HCT116 (cell line): ENCODE results near the gene FAT2. TPM values are rescaled to one million over a fixed set of nuclear protein-coding genes. Genes with fewer than 3 reads are reported as not detected.

Source experiments
- ATAC-seq: fragments of 200-7000 bp; cut with Tn5 transposase; 2 replicates; pipeline ENCODE4 v1.9.1; 2020; ENCODE audit warnings: mild to moderate bottlenecking, moderate library complexity
- BruUV-seq: library from RNA; stranded (reverse); fragments of 400-500 nt; replicated peaks from 2 replicates; lab custom pipeline; 2021; lab: Mats Ljungman, UMichigan
- CTCF ChIA-PET: fragments of 300-600 bp; sonication (Branson Sonifier 250); formaldehyde crosslinking; loops from one replicate; lab custom pipeline; 2021; ENCODE audit warnings: antibody characterized with exemption; lab: Charles Lee
- POLR2A ChIA-PET: fragments of 300-600, 350-600 bp; sonication (Branson Sonifier 250); formaldehyde crosslinking; loops from one replicate; lab custom pipeline; 2021; ENCODE audit warnings: antibody characterized with exemption; lab: Charles Lee
- RAD21 ChIA-PET, 2 experiments: fragments of 300-600 bp; sonication (Branson Sonifier 250); formaldehyde crosslinking; loops; one replicate each; lab custom pipeline; 2023; ENCODE audit warnings: low total read pairs in 2 of 2; ENCODE audit not compliant: uncharacterized antibody in 2 of 2, unreplicated experiment in 2 of 2, low non-redundant PET in 1 of 2; lab: Charles Lee
- DNase-seq: peaks from one replicate; pipeline ENCODE4 v3.0.0-alpha.2; 2010; ENCODE audit warnings: low read depth, low spot score
- H2AFZ ChIP-seq: fragments of 200-600 bp; shearing (Covaris generic), sonication (generic); 2 replicates; pipeline ENCODE4 v1.6.1; 2017; ENCODE audit warnings: low read depth, mixed run types, mixed read lengths, antibody characterized with exemption, low read length; ENCODE audit not compliant: poor library complexity, severe bottlenecking
- H3K27ac ChIP-seq: 2 replicates; pipeline ENCODE4 v1.5.1; 2012; ENCODE audit warnings: low read depth, low read length
- H3K27me3 ChIP-seq: fragments of 200-600 bp; sonication (generic); 2 replicates; pipeline ENCODE4 v1.6.1; 2016; ENCODE audit warnings: mixed run types, low read length, mixed read lengths; ENCODE audit not compliant: insufficient read depth
- H3K36me3 ChIP-seq, 2 experiments: fragments of 200-500 bp in 1 of 2; fragments of 200-600 bp in 1 of 2; sonication (Bioruptor generic) in 1 of 2; sonication (generic) in 1 of 2; 2 replicates each; pipeline versions ENCODE4 v1.5.1 to v1.6.1; 2014 to 2016; ENCODE audit warnings: low read length in 2 of 2, inconsistent platforms in 1 of 2, mixed read lengths in 1 of 2, mixed run types in 1 of 2; ENCODE audit not compliant: insufficient read depth in 2 of 2, control insufficient read depth in 1 of 2
- H3K4me1 ChIP-seq, 2 experiments: fragments of 200-600 bp in 1 of 2; sonication (generic) in 1 of 2; 2 replicates each; pipeline versions ENCODE4 v1.5.1 to v1.6.1; 2012 to 2017; ENCODE audit warnings: low read length in 2 of 2, inconsistent platforms in 1 of 2, mild to moderate bottlenecking in 1 of 2, mixed read lengths in 1 of 2, mixed run types in 1 of 2, moderate library complexity in 1 of 2; ENCODE audit not compliant: insufficient read depth in 2 of 2, control insufficient read depth in 1 of 2
- H3K4me2 ChIP-seq: fragments of 200-600 bp; sonication (generic); 2 replicates; pipeline ENCODE4 v1.6.1; 2017; ENCODE audit warnings: mixed run types, low read length, mixed read lengths
- H3K4me3 ChIP-seq, 2 experiments: fragments of 200-600 bp in 1 of 2; sonication (generic) in 1 of 2; replicated peaks in 1 of 2; 2 replicates each; pipeline ENCODE4 v1.5.1; 2011 to 2016; ENCODE audit warnings: low read length in 2 of 2, control low read depth in 1 of 2, low read depth in 1 of 2, mild to moderate bottlenecking in 1 of 2, mixed read lengths in 1 of 2, mixed run types in 1 of 2
- H3K79me2 ChIP-seq: fragments of 200-600 bp; sonication (generic); 2 replicates; pipeline ENCODE4 v1.6.1; 2017; ENCODE audit warnings: mild to moderate bottlenecking, mixed run types, low read length, moderate library complexity, mixed read lengths; ENCODE audit not compliant: insufficient read depth
- H3K9ac ChIP-seq: fragments of 200-600 bp; sonication (generic); 2 replicates; pipeline ENCODE4 v1.6.1; 2016; ENCODE audit warnings: low read length, mixed read lengths
- H3K9me2 ChIP-seq: fragments of 200-600 bp; sonication (generic), shearing (Covaris generic); 2 replicates; pipeline ENCODE4 v1.6.1; 2017; ENCODE audit warnings: mixed run types, mild to moderate bottlenecking, moderate library complexity; ENCODE audit not compliant: insufficient read depth
- H3K9me3 ChIP-seq, 2 experiments: fragments of 200-500 bp in 1 of 2; fragments of 200-600 bp in 1 of 2; sonication (Bioruptor generic) in 1 of 2; sonication (generic) in 1 of 2; 2 replicates each; pipeline ENCODE4 v1.6.1; 2014 to 2017; ENCODE audit warnings: low read length in 2 of 2, mixed read lengths in 2 of 2, inconsistent platforms in 1 of 2, low read depth in 1 of 2, mild to moderate bottlenecking in 1 of 2, mixed run types in 1 of 2, moderate library complexity in 1 of 2; ENCODE audit not compliant: control insufficient read depth in 1 of 2, insufficient read depth in 1 of 2
- H4K20me1 ChIP-seq: fragments of 200-600 bp; sonication (generic), shearing (Covaris generic); 2 replicates; pipeline ENCODE4 v1.6.1; 2017; ENCODE audit warnings: mixed run types, mild to moderate bottlenecking, moderate library complexity; ENCODE audit not compliant: insufficient read depth
- CBX3 ChIP-seq: IDR thresholded peaks from 2 replicates; pipeline ENCODE4 v1.6.1; 2012; ENCODE audit warnings: low read depth
- EGR1 ChIP-seq: IDR thresholded peaks from 2 replicates; pipeline ENCODE4 v1.6.1; 2012; ENCODE audit warnings: low read depth
- MAX ChIP-seq: IDR thresholded peaks from 2 replicates; pipeline ENCODE4 v1.6.1; 2012
- POLR2AphosphoS5 ChIP-seq: IDR thresholded peaks from 2 replicates; pipeline ENCODE4 v1.6.1; 2011; ENCODE audit warnings: mild to moderate bottlenecking, low read depth, low read length, moderate library complexity
- RAD21 ChIP-seq: IDR thresholded peaks from 2 replicates; pipeline ENCODE4 v1.6.1; 2012; ENCODE audit warnings: low read depth, mild to moderate bottlenecking
- YY1 ChIP-seq: IDR thresholded peaks from 2 replicates; pipeline ENCODE4 v1.6.1; 2011; ENCODE audit warnings: low read length, low read depth, moderate library complexity, mild to moderate bottlenecking; ENCODE audit not compliant: insufficient replicate concordance; ENCODE audit errors: extremely low read depth
- ZBTB33 ChIP-seq: IDR thresholded peaks from 2 replicates; pipeline ENCODE4 v1.6.1; 2011; ENCODE audit warnings: mild to moderate bottlenecking, low read length, moderate library complexity; ENCODE audit not compliant: insufficient replicate concordance; ENCODE audit errors: extremely low read depth
- intact Hi-C: fragments of 100-400 bp; cut with micrococcal nuclease; formaldehyde crosslinking; loops from 2 replicates; pipeline ENCODE4 v1.10.0; 2022
- total RNA-seq: library from RNA; stranded (reverse); gene quantifications from one replicate; pipeline ENCODE4 v1.2.1, GENCODE V29; 2021; ENCODE audit not compliant: unreplicated experiment

Gene FAT2
- total RNA-seq, 1 experiment from 2014 or later: 0.05 TPM

- H3K27me3 ChIP-seq: no peaks in the 10 kb centered on the region
- ChIA-PET RAD21 (no interaction called here), POLR2A (no interaction called here), CTCF (no interaction called here)
- H3K9me2 ChIP-seq: no peaks in the 10 kb centered on the region
- no peak overlapping the region for H3K4me2 ChIP-seq
- no peak for DNase-seq
- no peak overlapping the region for H3K9ac ChIP-seq
- no peaks in the 10 kb centered on the region for H4K20me1 ChIP-seq
- TF ChIP-seq EGR1: no peak
- TF ChIP-seq RAD21: no peak
- TF ChIP-seq MAX: no peak
- no peak overlapping the region for H3K27ac ChIP-seq
- no peak overlapping the region for H2AFZ ChIP-seq
- ATAC-seq: no peak
- H3K79me2 ChIP-seq: no peaks in the 10 kb centered on the region
- no peak overlapping the region for H3K4me3 ChIP-seq
- no peaks in the 10 kb centered on the region for H3K9me3 ChIP-seq
- no peaks in the 10 kb centered on the region for H3K36me3 ChIP-seq
- intact Hi-C loops: no loop called here
- BruUV-seq: no TSS peak
- H3K4me1 ChIP-seq: no peaks in the 10 kb centered on the region
Observed at GRCh38 chr5:151549713-151550112, 41.4 kb downstream of the FAT2 start.

- CTCF ChIA-PET: no interaction called here
- ATAC-seq: no peak
Observed at GRCh38 chr5:151547364-151547763, 43.8 kb downstream of the FAT2 start.

More at GRCh38 chr5:151547364-151547763, 43.8 kb downstream of the FAT2 start:
- H4K20me1 ChIP-seq: no peaks in the 10 kb centered on the region
- ChIA-PET RAD21 (no interaction called here), POLR2A (no interaction called here)
- H3K9ac ChIP-seq: no peak overlapping the region
- no peak for DNase-seq
- no peak overlapping the region for H3K27ac ChIP-seq
- H3K27me3 ChIP-seq: no peaks in the 10 kb centered on the region
- no peaks in the 10 kb centered on the region for H3K36me3 ChIP-seq
- no TSS peak for BruUV-seq
- H3K4me2 ChIP-seq: no peak overlapping the region
- H3K9me2 ChIP-seq: no peaks in the 10 kb centered on the region
- TF ChIP-seq ZBTB33 (no peak), POLR2AphosphoS5 (no peak), YY1 (no peak), CBX3 (no peak)
- intact Hi-C loops: no loop called here
- no peaks in the 10 kb centered on the region for H3K79me2 ChIP-seq
- H2AFZ ChIP-seq: no peak overlapping the region
- no peaks in the 10 kb centered on the region for H3K9me3 ChIP-seq
- no peaks in the 10 kb centered on the region for H3K4me1 ChIP-seq
- no peak overlapping the region for H3K4me3 ChIP-seq
